ENCODE data around the gene ZFP90.

The ZFP90 gene

DNA sequence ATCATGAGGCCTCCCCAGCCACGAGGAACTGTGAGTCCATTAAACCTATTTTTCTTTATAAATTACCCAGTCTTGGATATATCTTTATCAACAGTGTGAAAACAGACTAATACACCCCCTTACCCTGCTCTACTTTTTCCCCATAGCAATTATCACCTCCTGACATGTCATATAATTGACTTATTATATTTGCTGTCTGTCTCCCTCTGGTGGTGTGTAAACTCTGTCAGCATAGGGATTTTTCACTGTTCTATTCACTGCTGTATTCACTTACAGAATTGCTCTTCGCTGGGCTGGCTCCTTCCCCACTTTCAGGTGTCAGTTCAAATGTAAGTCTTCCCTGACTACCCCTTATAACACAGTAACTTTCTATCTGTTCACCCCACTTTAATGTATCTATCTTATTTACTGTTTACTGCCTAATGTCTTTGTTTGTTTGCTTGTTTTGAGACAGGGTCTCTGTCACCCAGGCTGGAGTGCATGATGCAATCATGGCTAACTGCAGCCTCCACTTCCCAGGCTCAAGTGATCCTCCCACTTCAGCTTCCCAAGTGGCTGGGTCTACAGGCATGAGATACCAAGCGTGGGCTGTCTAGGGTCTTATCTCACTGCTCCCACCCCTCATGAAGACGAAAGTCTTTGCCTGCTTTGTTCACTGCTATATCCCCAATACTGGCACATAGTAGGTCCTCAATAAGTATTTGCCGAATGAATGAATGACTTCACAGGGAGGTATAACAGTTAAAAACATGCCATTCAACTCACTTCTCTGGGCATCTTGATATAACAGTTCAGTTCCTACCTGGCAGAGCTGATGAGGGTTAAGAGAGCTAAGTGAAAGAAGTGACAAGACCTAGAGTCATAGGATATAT is 53.6 kb downstream of the ZFP90 start:
- DNase-seq, result no peak

DNA sequence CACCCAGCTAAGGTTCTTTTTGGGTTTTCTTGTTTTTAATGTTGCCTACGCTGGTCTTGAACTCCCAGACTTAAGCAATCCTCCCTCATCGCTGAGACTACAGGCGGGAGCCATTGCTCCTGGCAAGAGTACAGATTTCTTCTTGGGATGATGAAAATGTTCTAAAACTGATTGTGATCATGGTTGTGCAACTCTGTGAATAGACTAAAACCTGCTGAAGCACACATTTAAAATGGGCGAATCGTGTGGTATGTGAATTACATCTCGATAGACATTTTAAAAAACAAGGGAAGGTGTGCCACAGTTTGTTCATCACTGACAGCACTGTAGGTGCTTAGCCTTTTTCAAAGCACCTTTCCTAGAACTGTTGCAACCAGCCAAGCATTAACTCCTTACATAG is 57.2 kb downstream of the ZFP90 start:
- DNase-seq, result no peak

GRCh38 chr16:68599586-68599985 is 60.5 kb downstream of the ZFP90 start:
- DNase-seq, result no peak

DNA sequence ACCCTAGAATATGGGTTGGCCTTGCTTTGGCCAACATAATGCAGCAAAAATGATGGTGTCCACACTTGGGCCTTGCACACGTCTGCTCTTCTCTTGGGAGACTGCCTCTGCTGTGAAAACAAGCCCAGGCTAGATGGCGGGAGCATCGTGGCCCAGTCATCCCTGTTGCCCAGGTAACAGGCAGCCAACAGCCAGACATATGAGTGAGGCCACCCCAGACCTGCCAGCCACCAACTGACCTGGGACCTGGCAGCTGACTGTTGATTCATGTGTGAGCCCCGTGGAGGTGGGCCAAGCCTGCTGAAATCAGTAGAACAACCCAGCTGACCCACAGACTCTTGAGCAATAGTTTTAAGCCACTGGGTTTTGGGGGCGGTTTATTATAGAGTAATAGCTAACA is 66.7 kb downstream of the ZFP90 start:
- no peak for DNase-seq

DNA sequence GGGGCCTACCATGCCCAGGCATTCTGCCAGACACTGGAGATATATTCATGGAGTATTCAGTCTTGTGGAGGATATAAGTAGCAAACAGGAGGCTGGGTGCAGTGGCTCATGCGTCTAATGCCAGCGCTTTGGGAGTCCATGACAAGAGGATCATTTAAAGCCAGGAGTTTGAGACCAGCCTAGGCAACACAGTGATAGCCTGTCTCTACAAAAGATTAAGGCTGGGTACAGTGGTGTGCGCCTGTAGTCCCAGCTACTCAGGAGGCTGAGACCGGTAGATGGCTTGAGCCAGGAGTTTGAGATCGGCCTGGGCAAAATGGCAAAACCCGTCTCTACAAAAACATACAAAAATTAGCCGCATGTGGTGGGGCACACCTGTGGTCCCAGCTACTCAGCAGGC is 68.4 kb downstream of the ZFP90 start:
- DNase-seq, result no peak

GRCh38 chr16:68608330-68608729 is 69.2 kb downstream of the ZFP90 start:
- DNase-seq, result no peak

DNA sequence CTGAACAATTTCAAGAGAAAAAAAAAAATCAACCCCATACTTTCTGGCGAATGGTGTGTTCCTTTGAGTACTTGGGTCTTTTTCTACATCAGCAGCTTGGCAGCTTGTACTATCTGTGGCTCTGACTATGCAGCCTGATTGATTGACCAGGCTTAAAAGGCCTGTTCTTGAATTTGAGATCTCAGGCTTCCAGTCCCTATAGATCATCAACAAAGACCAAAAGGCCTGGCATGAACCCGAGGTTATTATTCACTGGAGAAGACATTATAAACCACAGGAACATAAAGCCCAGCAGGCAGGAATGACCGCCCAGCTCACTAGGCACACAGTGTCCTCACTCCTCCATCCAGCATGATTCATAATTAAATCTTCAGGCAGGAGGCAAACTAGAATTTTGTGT is 73.9 kb downstream of the ZFP90 start:
- DNase-seq, result no peak

DNA sequence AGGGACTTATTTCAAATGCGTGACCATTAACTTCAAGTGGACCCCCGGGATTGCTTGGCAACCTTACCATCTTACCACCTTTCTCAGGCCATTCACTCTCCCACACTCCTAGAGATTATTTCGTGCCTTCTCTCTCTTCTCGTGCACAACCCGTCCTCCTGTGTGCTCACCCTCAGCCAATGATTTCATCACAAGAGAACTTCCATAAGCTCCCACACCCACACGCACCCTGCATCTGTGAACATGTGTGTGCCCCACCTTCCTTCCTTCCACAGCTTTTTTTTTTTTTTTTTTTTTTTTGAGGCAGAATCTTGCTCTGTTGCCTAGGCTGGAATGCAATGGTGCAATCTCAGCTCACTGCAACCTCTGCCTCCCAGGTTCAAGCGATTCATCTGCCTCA is 78.6 kb downstream of the ZFP90 start:
- DNase-seq, result no peak
